GM23338 (cell line): ENCODE measurements around the gene SAMD4A. TPM values are rescaled to one million over a fixed set of nuclear protein-coding genes. Genes with fewer than 3 reads are reported as not detected.

Experiments used
- ATAC-seq: fragments of 200-7000 bp; cut with Tn5 transposase; 3 replicates; pipeline ENCODE4 v1.9.1; 2020
- DNase-seq: peaks from one replicate; pipeline ENCODE4 v3.0.0-alpha.2; 2015; ENCODE audit warnings: low spot score
- H2AFZ ChIP-seq: fragments of 200-600 bp; sonication (generic); 2 replicates; pipeline ENCODE4 v1.8.0; 2016; ENCODE audit warnings: antibody characterized with exemption, mild to moderate bottlenecking, moderate library complexity
- H3F3A ChIP-seq: fragments of 200-600 bp; sonication (generic); replicated peaks from 2 replicates; pipeline ENCODE4 v1.8.0; 2017; ENCODE audit warnings: antibody characterized with exemption, mixed run types, low read depth
- H3K27ac ChIP-seq: fragments of 200-600 bp; sonication (generic); 2 replicates; pipeline ENCODE4 v1.6.1; 2016; ENCODE audit warnings: low read depth
- H3K27me3 ChIP-seq: fragments of 200-600 bp; sonication (generic); 2 replicates; pipeline ENCODE4 v1.8.0; 2016; ENCODE audit warnings: mild to moderate bottlenecking, mixed run types, moderate library complexity; ENCODE audit not compliant: insufficient read depth
- H3K36me3 ChIP-seq: fragments of 200-600 bp; sonication (generic); 2 replicates; pipeline ENCODE4 v1.8.0; 2016; ENCODE audit warnings: mild to moderate bottlenecking; ENCODE audit not compliant: insufficient read depth
- H3K4me1 ChIP-seq: fragments of 200-600 bp; sonication (generic); 2 replicates; pipeline ENCODE4 v1.8.0; 2016; ENCODE audit warnings: mild to moderate bottlenecking, moderate library complexity; ENCODE audit not compliant: insufficient read depth
- H3K4me2 ChIP-seq: fragments of 200-600 bp; sonication (generic); 2 replicates; pipeline ENCODE4 v1.7.1; 2017; ENCODE audit warnings: mixed run types
- H3K4me3 ChIP-seq: fragments of 200-600 bp; sonication (generic); 2 replicates; pipeline ENCODE4 v1.6.1; 2016; ENCODE audit warnings: mixed run types
- H3K79me2 ChIP-seq: fragments of 200-600 bp; sonication (generic); replicated peaks from 2 replicates; pipeline ENCODE4 v1.8.0; 2017; ENCODE audit warnings: mild to moderate bottlenecking; ENCODE audit not compliant: insufficient read depth
- H3K9me2 ChIP-seq: fragments of 200-600 bp; sonication (generic); 2 replicates; pipeline ENCODE4 v1.8.0; 2017; ENCODE audit not compliant: insufficient read depth
- H4K20me1 ChIP-seq: fragments of 200-600 bp; sonication (generic); replicated peaks from 2 replicates; pipeline ENCODE4 v1.8.0; 2017; ENCODE audit warnings: mild to moderate bottlenecking; ENCODE audit not compliant: insufficient read depth
- H3K27ac Mint-ChIP-seq: 2 replicates; pipeline ENCODE4 v1.8.0; 2020; ENCODE audit warnings: inconsistent platforms, mild to moderate bottlenecking, moderate library complexity, mixed read lengths
- H3K27me3 Mint-ChIP-seq: 3 replicates; pipeline ENCODE4 v1.8.0; 2022; ENCODE audit warnings: low read depth, mild to moderate bottlenecking, moderate library complexity, mixed read lengths, inconsistent platforms; ENCODE audit not compliant: insufficient read depth, poor library complexity
- H3K36me3 Mint-ChIP-seq: 3 replicates; pipeline ENCODE4 v1.8.0; 2021; ENCODE audit warnings: low read depth, mild to moderate bottlenecking, inconsistent platforms, moderate library complexity, mixed read lengths
- H3K4me1 Mint-ChIP-seq: 3 replicates; pipeline ENCODE4 v1.8.0; 2020; ENCODE audit warnings: mild to moderate bottlenecking, inconsistent platforms, mixed read lengths
- H3K4me3 Mint-ChIP-seq: 3 replicates; pipeline ENCODE4 v1.8.0; 2021; ENCODE audit warnings: moderate library complexity, mild to moderate bottlenecking, inconsistent platforms, mixed read lengths
- H3K9me3 Mint-ChIP-seq: 3 replicates; pipeline ENCODE4 v1.8.0; 2020; ENCODE audit warnings: moderate library complexity, mild to moderate bottlenecking, inconsistent platforms, mixed read lengths
- CREB1 ChIP-seq: fragments of 250-450 bp; sonication (Bioruptor Pico); IDR thresholded peaks from 2 replicates; pipeline ENCODE4 v1.5.0; 2020; ENCODE audit warnings: low read depth, mild to moderate bottlenecking, moderate library complexity
- ETS1 ChIP-seq: IDR thresholded peaks from 2 replicates; pipeline ENCODE4 v1.6.1; 2016; ENCODE audit warnings: antibody characterized with exemption
- EZH2 ChIP-seq: fragments of 200-600 bp; sonication (generic); IDR thresholded peaks from one replicate; pipeline ENCODE4 v1.8.0; 2017; ENCODE audit warnings: antibody characterized with exemption, mild to moderate bottlenecking, low read depth; ENCODE audit not compliant: unreplicated experiment
- EZH2phosphoT487 ChIP-seq: fragments of 200-600 bp; sonication (generic); IDR thresholded peaks from one replicate; pipeline ENCODE4 v1.8.1; 2018; ENCODE audit warnings: antibody characterized with exemption; ENCODE audit not compliant: unreplicated experiment
- JUNB ChIP-seq: IDR thresholded peaks from one replicate; pipeline ENCODE4 v1.6.1; 2016; ENCODE audit warnings: antibody characterized with exemption; ENCODE audit not compliant: unreplicated experiment
- NANOG ChIP-seq: IDR thresholded peaks from 2 replicates; pipeline ENCODE4 v1.6.1; 2016; ENCODE audit warnings: antibody characterized with exemption, borderline replicate concordance
- POLR2AphosphoS5 ChIP-seq: IDR thresholded peaks from 2 replicates; pipeline ENCODE4 v1.6.1; 2016; ENCODE audit warnings: antibody characterized with exemption, low read depth
- STAT1 ChIP-seq: IDR thresholded peaks from one replicate; pipeline ENCODE4 v1.6.1; 2016; ENCODE audit warnings: antibody characterized with exemption; ENCODE audit not compliant: unreplicated experiment
- ZNF114 ChIP-seq: fragments of 250-450 bp; sonication (Bioruptor Pico); IDR thresholded peaks from 2 replicates; pipeline ENCODE4 v1.5.0; 2020; ENCODE audit warnings: mild to moderate bottlenecking, moderate library complexity
- polyA plus RNA-seq: library from polyadenylated mRNA; unstranded; fragments of >200 nt; fragmentation: Nextera tagmentation; extraction: Ambion mirVana; gene quantifications from 2 replicates; pipeline ENCODE4 v1.2.1, GENCODE V29; 2016
- total RNA-seq: library from RNA; depleted of rRNA; stranded (reverse); fragments of >200 nt; shearing (Covaris generic); gene quantifications from 2 replicates; pipeline ENCODE4 v1.2.3, GENCODE V29; 2014
- TF ChIP-seq, protein P1 (sequence below): fragments of 250-450 bp; sonication (Bioruptor Pico); IDR thresholded peaks from 2 replicates; pipeline ENCODE4 v1.5.0; 2020; ENCODE audit warnings: mild to moderate bottlenecking, moderate library complexity
- TF ChIP-seq, protein P2 (sequence below), 2 experiments: fragments of 200-600 bp in 1 of 2; sonication (generic) in 1 of 2; conservative IDR thresholded peaks; 2 replicates each; pipeline versions ENCODE4 v1.5.1 to v1.6.1; 2016 to 2017; ENCODE audit warnings: antibody characterized with exemption in 2 of 2, low read depth in 2 of 2, mild to moderate bottlenecking in 2 of 2, moderate library complexity in 1 of 2

The SAMD4A gene
- total and polyA plus RNA-seq, 2 experiments from 2014 or later: 1.6 to 6.9 TPM

- Histone ChIP-seq H3F3A (no peaks in the 10 kb centered on the region), H3K27ac (no peak overlapping the region), H3K36me3 (no peaks in the 10 kb centered on the region), H2AFZ (no peak overlapping the region), H3K4me3 (no peak overlapping the region), H3K4me1 (peaks cover 24% of the 10 kb centered on the region), H4K20me1 (no peaks in the 10 kb centered on the region), H3K79me2 (no peaks in the 10 kb centered on the region), H3K4me2 (no peak overlapping the region), H3K9me2 (no peaks in the 10 kb centered on the region), H3K27me3 (no peaks in the 10 kb centered on the region)
- H3K36me3 Mint-ChIP-seq: no peaks in the 10 kb centered on the region
- H3K9me3 Mint-ChIP-seq: no peaks in the 10 kb centered on the region; the same call in 2 of the 3 replicates
- no peak overlapping the region for H3K4me3 Mint-ChIP-seq
- no peaks in the 10 kb centered on the region for H3K27me3 Mint-ChIP-seq
- H3K4me1 Mint-ChIP-seq: peaks cover 26% of the 10 kb centered on the region
- peak overlapping the region; percentile 73; the same call in 1 of the 2 replicates for H3K27ac Mint-ChIP-seq
- peak; percentile 36 for ATAC-seq
- TF ChIP-seq CREB1 (CRISPR knock-in tag) (no peak), EZH2phosphoT487 (no peak), NANOG (no peak), STAT1 (no peak), ETS1 (no peak), POLR2AphosphoS5 (no peak), ZNF114 (CRISPR knock-in tag) (no peak), EZH2 (no peak)
- no peak for DNase-seq
Observed at GRCh38 chr14:54653712-54654469, 87.0 kb downstream of the SAMD4A start.

DNA sequence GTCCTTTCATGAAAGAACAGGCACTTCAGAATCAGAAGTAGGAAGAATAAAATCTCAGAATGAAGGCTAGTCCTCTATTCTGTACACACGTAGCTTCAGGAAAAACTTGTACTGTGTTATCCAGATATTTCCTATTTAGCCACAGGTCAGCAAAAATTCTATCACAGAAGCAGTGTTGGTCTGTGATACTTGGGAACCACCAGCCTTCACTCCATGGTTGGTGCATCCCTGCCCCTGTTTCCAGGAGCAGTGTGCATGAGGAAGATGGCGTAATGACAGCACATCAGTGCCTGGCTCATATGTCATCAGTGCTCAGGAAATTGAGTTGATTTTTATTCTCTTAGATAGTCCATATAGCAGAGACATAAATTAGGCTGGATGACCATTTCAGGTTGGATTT is 87.7 kb downstream of the SAMD4A start:
- Histone ChIP-seq H3K4me1 (peaks cover 24% of the 10 kb centered on the region), H3F3A (no peaks in the 10 kb centered on the region), H3K4me3 (no peak overlapping the region), H3K27ac (no peak overlapping the region), H3K27me3 (no peaks in the 10 kb centered on the region), H3K4me2 (no peak overlapping the region), H3K79me2 (no peaks in the 10 kb centered on the region), H2AFZ (no peak overlapping the region), H4K20me1 (no peaks in the 10 kb centered on the region), H3K36me3 (no peaks in the 10 kb centered on the region), H3K9me2 (no peaks in the 10 kb centered on the region)
- DNase-seq: no peak
- Mint-ChIP-seq H3K4me1 (peaks cover 26% of the 10 kb centered on the region), H3K27me3 (no peaks in the 10 kb centered on the region), H3K27ac (no peak overlapping the region), H3K4me3 (no peak overlapping the region), H3K36me3 (no peaks in the 10 kb centered on the region), H3K9me3 (no peaks in the 10 kb centered on the region; the same call in 2 of the 3 replicates)
- no peak for ATAC-seq
- TF ChIP-seq CREB1 (CRISPR knock-in tag) (no peak), POLR2AphosphoS5 (no peak), JUNB (no peak), NANOG (no peak), ZNF114 (CRISPR knock-in tag) (no peak), EZH2 (no peak)
- TF ChIP-seq, protein P1, sequence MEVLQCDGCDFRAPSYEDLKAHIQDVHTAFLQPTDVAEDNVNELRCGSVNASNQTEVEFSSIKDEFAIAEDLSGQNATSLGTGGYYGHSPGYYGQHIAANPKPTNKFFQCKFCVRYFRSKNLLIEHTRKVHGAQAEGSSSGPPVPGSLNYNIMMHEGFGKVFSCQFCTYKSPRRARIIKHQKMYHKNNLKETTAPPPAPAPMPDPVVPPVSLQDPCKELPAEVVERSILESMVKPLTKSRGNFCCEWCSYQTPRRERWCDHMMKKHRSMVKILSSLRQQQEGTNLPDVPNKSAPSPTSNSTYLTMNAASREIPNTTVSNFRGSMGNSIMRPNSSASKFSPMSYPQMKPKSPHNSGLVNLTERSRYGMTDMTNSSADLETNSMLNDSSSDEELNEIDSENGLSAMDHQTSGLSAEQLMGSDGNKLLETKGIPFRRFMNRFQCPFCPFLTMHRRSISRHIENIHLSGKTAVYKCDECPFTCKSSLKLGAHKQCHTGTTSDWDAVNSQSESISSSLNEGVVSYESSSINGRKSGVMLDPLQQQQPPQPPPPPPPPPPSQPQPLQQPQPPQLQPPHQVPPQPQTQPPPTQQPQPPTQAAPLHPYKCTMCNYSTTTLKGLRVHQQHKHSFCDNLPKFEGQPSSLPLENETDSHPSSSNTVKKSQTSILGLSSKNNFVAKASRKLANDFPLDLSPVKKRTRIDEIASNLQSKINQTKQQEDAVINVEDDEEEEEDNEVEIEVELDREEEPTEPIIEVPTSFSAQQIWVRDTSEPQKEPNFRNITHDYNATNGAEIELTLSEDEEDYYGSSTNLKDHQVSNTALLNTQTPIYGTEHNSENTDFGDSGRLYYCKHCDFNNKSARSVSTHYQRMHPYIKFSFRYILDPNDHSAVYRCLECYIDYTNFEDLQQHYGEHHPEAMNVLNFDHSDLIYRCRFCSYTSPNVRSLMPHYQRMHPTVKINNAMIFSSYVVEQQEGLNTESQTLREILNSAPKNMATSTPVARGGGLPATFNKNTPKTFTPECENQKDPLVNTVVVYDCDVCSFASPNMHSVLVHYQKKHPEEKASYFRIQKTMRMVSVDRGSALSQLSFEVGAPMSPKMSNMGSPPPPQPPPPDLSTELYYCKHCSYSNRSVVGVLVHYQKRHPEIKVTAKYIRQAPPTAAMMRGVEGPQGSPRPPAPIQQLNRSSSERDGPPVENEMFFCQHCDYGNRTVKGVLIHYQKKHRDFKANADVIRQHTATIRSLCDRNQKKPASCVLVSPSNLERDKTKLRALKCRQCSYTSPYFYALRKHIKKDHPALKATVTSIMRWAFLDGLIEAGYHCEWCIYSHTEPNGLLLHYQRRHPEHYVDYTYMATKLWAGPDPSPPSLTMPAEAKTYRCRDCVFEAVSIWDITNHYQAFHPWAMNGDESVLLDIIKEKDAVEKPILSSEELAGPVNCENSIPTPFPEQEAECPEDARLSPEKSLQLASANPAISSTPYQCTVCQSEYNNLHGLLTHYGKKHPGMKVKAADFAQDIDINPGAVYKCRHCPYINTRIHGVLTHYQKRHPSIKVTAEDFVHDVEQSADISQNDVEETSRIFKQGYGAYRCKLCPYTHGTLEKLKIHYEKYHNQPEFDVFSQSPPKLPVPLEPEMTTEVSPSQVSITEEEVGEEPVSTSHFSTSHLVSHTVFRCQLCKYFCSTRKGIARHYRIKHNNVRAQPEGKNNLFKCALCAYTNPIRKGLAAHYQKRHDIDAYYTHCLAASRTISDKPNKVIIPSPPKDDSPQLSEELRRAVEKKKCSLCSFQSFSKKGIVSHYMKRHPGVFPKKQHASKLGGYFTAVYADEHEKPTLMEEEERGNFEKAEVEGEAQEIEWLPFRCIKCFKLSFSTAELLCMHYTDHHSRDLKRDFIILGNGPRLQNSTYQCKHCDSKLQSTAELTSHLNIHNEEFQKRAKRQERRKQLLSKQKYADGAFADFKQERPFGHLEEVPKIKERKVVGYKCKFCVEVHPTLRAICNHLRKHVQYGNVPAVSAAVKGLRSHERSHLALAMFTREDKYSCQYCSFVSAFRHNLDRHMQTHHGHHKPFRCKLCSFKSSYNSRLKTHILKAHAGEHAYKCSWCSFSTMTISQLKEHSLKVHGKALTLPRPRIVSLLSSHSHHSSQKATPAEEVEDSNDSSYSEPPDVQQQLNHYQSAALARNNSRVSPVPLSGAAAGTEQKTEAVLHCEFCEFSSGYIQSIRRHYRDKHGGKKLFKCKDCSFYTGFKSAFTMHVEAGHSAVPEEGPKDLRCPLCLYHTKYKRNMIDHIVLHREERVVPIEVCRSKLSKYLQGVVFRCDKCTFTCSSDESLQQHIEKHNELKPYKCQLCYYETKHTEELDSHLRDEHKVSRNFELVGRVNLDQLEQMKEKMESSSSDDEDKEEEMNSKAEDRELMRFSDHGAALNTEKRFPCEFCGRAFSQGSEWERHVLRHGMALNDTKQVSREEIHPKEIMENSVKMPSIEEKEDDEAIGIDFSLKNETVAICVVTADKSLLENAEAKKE (CRISPR knock-in tag): no peak
- TF ChIP-seq, protein P2, sequence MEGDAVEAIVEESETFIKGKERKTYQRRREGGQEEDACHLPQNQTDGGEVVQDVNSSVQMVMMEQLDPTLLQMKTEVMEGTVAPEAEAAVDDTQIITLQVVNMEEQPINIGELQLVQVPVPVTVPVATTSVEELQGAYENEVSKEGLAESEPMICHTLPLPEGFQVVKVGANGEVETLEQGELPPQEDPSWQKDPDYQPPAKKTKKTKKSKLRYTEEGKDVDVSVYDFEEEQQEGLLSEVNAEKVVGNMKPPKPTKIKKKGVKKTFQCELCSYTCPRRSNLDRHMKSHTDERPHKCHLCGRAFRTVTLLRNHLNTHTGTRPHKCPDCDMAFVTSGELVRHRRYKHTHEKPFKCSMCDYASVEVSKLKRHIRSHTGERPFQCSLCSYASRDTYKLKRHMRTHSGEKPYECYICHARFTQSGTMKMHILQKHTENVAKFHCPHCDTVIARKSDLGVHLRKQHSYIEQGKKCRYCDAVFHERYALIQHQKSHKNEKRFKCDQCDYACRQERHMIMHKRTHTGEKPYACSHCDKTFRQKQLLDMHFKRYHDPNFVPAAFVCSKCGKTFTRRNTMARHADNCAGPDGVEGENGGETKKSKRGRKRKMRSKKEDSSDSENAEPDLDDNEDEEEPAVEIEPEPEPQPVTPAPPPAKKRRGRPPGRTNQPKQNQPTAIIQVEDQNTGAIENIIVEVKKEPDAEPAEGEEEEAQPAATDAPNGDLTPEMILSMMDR (conservative IDR thresholded peaks at IDR 0.05; ENCODE audit: low read depth in 2 of 2): no peak
